Trophoblast cell (in vitro differentiated cells and primary cell): ENCODE data around the gene UBE2S.

ENCODE experiments used
- DNase-seq, 2 donors: peaks; one replicate each; pipeline ENCODE4 v3.0.0-alpha.2; 2016
- H2AFZ ChIP-seq: 2 replicates; pipeline ENCODE4 v1.6.1; 2013; ENCODE audit warnings: low read length, moderate library complexity, mild to moderate bottlenecking; ENCODE audit not compliant: insufficient read depth, poor library complexity
- H2AK5ac ChIP-seq: 2 replicates; pipeline ENCODE4 v1.6.1; 2013; ENCODE audit warnings: mild to moderate bottlenecking, low read length
- H2BK120ac ChIP-seq: 2 replicates; pipeline ENCODE4 v1.6.1; 2013; ENCODE audit warnings: low read length, mild to moderate bottlenecking, moderate library complexity; ENCODE audit not compliant: insufficient read depth, poor library complexity
- H2BK12ac ChIP-seq: 2 replicates; pipeline ENCODE4 v1.6.1; 2013; ENCODE audit warnings: mild to moderate bottlenecking, low read length, moderate library complexity
- H2BK5ac ChIP-seq: 2 replicates; pipeline ENCODE4 v1.6.1; 2013; ENCODE audit warnings: low read length, low read depth, moderate library complexity, mild to moderate bottlenecking; ENCODE audit not compliant: poor library complexity
- H3K14ac ChIP-seq: 2 replicates; pipeline ENCODE4 v1.6.1; 2013; ENCODE audit warnings: mild to moderate bottlenecking, low read length
- H3K18ac ChIP-seq: 2 replicates; pipeline ENCODE4 v1.6.1; 2013; ENCODE audit warnings: mild to moderate bottlenecking, low read length
- H3K23ac ChIP-seq: 2 replicates; pipeline ENCODE4 v1.6.1; 2013; ENCODE audit warnings: low read length
- H3K27ac ChIP-seq: 2 replicates; pipeline ENCODE4 v1.5.1; 2013; ENCODE audit warnings: low read depth, mild to moderate bottlenecking, inconsistent platforms, low read length, moderate library complexity
- H3K27me3 ChIP-seq: 2 replicates; pipeline ENCODE4 v1.6.1; 2013; ENCODE audit warnings: inconsistent platforms, mild to moderate bottlenecking, low read length, moderate library complexity; ENCODE audit not compliant: insufficient read depth
- H3K36me3 ChIP-seq, 2 experiments: 1 replicate in 1 of 2; 2 replicates in 1 of 2; pipeline ENCODE4 v1.6.1; 2013; ENCODE audit warnings: low read length in 2 of 2, mild to moderate bottlenecking in 2 of 2, moderate library complexity in 1 of 2; ENCODE audit not compliant: insufficient read depth in 2 of 2, control insufficient read depth in 1 of 2
- H3K4ac ChIP-seq: 2 replicates; pipeline ENCODE4 v1.6.1; 2013; ENCODE audit warnings: low read depth, mild to moderate bottlenecking, low read length, moderate library complexity
- H3K4me1 ChIP-seq, 2 experiments: 1 replicate in 1 of 2; 2 replicates in 1 of 2; pipeline ENCODE4 v1.6.1; 2013; ENCODE audit warnings: low read length in 2 of 2, mild to moderate bottlenecking in 2 of 2, moderate library complexity in 1 of 2; ENCODE audit not compliant: insufficient read depth in 2 of 2, control insufficient read depth in 1 of 2
- H3K4me2 ChIP-seq: 2 replicates; pipeline ENCODE4 v1.6.1; 2013; ENCODE audit warnings: inconsistent platforms, mild to moderate bottlenecking, low read length, moderate library complexity
- H3K4me3 ChIP-seq: 2 replicates; pipeline ENCODE4 v1.5.1; 2013; ENCODE audit warnings: mild to moderate bottlenecking, low read depth, low read length, inconsistent platforms
- H3K79me1 ChIP-seq: one replicate; pipeline ENCODE4 v1.6.1; 2013; ENCODE audit warnings: low read length
- H3K79me2 ChIP-seq: 2 replicates; pipeline ENCODE4 v1.6.1; 2013; ENCODE audit warnings: low read length, mild to moderate bottlenecking; ENCODE audit not compliant: control insufficient read depth, insufficient read depth, poor library complexity
- H3K9ac ChIP-seq: 2 replicates; pipeline ENCODE4 v1.6.1; 2013; ENCODE audit warnings: mild to moderate bottlenecking, low read length
- H3K9me3 ChIP-seq: 2 replicates; pipeline ENCODE4 v1.6.1; 2013; ENCODE audit warnings: low read depth, mild to moderate bottlenecking, control low read depth, inconsistent platforms, low read length; ENCODE audit not compliant: insufficient read depth
- H4K12ac ChIP-seq: 2 replicates; pipeline ENCODE4 v1.6.1; 2013; ENCODE audit warnings: low read depth, mild to moderate bottlenecking, low read length, moderate library complexity
- H4K8ac ChIP-seq: 2 replicates; pipeline ENCODE4 v1.6.1; 2013; ENCODE audit warnings: low read depth, mild to moderate bottlenecking, low read length, moderate library complexity
- H4K91ac ChIP-seq: one replicate; pipeline ENCODE4 v1.6.1; 2013; ENCODE audit warnings: low read depth, mild to moderate bottlenecking, low read length, moderate library complexity
- WGBS: extraction: QIAGEN DNeasy Blood & Tissue Kit; methylation state at CpG from one replicate; pipeline ENCODE4 v1.1.7; 2013; ENCODE audit warnings: missing lambda C conversion rate; ENCODE audit not compliant: insufficient read length, insufficient coverage; ENCODE audit errors: extremely low coverage; 5-methylcytosine and 5-hydroxymethylcytosine counted together

UBE2S gene

DNA sequence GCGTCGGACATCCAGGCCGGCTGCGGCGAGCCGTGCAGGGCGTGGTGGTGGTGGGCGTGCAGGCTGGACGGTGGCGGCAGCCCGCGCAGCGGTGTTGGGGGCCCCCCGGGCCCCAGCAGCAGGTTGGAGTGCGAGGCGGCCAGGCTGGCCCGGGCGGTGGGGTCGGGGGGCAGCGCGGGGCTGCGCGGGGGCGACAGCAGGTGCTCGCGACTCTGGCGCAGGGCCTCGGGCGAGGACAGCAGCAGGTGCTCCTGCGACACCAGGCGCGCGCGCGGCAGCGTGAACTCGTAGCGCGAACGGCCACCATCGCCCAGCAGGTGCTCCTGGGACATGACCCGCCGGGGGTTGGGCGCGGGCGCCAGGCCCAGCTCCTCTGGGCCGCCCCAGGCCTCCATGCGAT is 25.7 kb upstream of the UBE2S start:
- Histone ChIP-seq H2AFZ (no peak overlapping the region), H2BK120ac (no peak overlapping the region), H2BK5ac (no peak overlapping the region), H2BK12ac (no peak overlapping the region), H3K36me3 (no peaks in the 10 kb centered on the region), H3K27me3 (no peaks in the 10 kb centered on the region), H4K8ac (no peak overlapping the region), H3K27ac (no peak overlapping the region), H3K23ac (no peak overlapping the region), H3K9me3 (peaks cover 24% of the 10 kb centered on the region), H3K14ac (no peak overlapping the region), H3K9ac (no peak overlapping the region), H3K4me3 (no peak overlapping the region), H4K91ac (no peak overlapping the region), H3K4ac (no peak overlapping the region), H3K4me1 (no peaks in the 10 kb centered on the region), H3K18ac (no peak overlapping the region), H2AK5ac (no peak overlapping the region), H3K79me1 (no peaks in the 10 kb centered on the region), H4K12ac (no peak overlapping the region), H3K79me2 (no peaks in the 10 kb centered on the region), H3K4me2 (no peak overlapping the region)
- no peak for DNase-seq
- no CpG with 5 or more reads among the region's 48 CpGs for WGBS

GRCh38 chr19:55432241-55432959 is 24.8 kb upstream of the UBE2S start:
- H3K4me2 ChIP-seq: no peak overlapping the region
- H4K8ac ChIP-seq: no peak overlapping the region
- no peaks in the 10 kb centered on the region for H3K79me2 ChIP-seq
- H3K23ac ChIP-seq: no peak overlapping the region
- no peaks in the 10 kb centered on the region for H3K4me1 ChIP-seq
- peak; percentile 15 to 57 for DNase-seq
- no peak overlapping the region for H3K18ac ChIP-seq
- WGBS: no CpG with 5 or more reads among the region's 14 CpGs
- peaks cover 24% of the 10 kb centered on the region for H3K9me3 ChIP-seq
- H2BK5ac ChIP-seq: no peak overlapping the region
- no peak overlapping the region for H3K9ac ChIP-seq
- H3K79me1 ChIP-seq: no peaks in the 10 kb centered on the region
- no peak overlapping the region for H2BK120ac ChIP-seq
- H2AK5ac ChIP-seq: no peak overlapping the region
- H3K27me3 ChIP-seq: no peaks in the 10 kb centered on the region
- no peak overlapping the region for H2AFZ ChIP-seq
- H3K4ac ChIP-seq: no peak overlapping the region
- H4K91ac ChIP-seq: no peak overlapping the region
- no peaks in the 10 kb centered on the region for H3K36me3 ChIP-seq
- H3K4me3 ChIP-seq: no peak overlapping the region
- no peak overlapping the region for H3K14ac ChIP-seq
- no peak overlapping the region for H4K12ac ChIP-seq
- no peak overlapping the region for H2BK12ac ChIP-seq
- H3K27ac ChIP-seq: no peak overlapping the region

DNA sequence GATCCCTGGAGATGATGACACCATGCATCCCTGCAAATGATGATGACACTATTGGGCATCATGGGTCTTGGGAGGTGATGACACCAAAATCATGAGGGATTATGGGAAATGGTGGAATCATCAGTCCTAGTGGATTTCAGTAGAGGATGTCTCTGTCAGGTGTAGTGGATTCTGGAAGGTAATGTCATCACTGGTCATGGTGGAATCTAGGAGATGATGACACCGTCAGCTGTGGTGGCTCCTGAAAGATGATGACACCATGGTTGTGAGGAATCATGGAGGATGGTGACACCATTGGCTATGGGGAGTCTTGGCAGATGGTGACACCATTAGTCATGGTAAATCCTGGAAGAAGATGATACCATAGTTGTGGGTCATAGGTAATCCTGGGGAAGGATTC is 23.6 kb upstream of the UBE2S start:
- Histone ChIP-seq H3K79me1 (no peaks in the 10 kb centered on the region), H2BK120ac (no peak overlapping the region), H3K79me2 (no peaks in the 10 kb centered on the region), H3K4ac (no peak overlapping the region), H4K8ac (no peak overlapping the region), H3K9me3 (peaks cover 24% of the 10 kb centered on the region), H3K27ac (no peak overlapping the region), H3K4me2 (no peak overlapping the region), H3K14ac (no peak overlapping the region), H2BK12ac (no peak overlapping the region), H3K36me3 (no peaks in the 10 kb centered on the region), H2AK5ac (no peak overlapping the region), H4K91ac (no peak overlapping the region), H2BK5ac (no peak overlapping the region), H3K27me3 (no peaks in the 10 kb centered on the region), H3K4me3 (no peak overlapping the region), H3K4me1 (no peaks in the 10 kb centered on the region), H4K12ac (no peak overlapping the region), H2AFZ (no peak overlapping the region), H3K23ac (no peak overlapping the region), H3K18ac (no peak overlapping the region), H3K9ac (no peak overlapping the region)
- WGBS: no CpG with 5 or more reads among the region's 1 CpG
- DNase-seq: no peak

DNA sequence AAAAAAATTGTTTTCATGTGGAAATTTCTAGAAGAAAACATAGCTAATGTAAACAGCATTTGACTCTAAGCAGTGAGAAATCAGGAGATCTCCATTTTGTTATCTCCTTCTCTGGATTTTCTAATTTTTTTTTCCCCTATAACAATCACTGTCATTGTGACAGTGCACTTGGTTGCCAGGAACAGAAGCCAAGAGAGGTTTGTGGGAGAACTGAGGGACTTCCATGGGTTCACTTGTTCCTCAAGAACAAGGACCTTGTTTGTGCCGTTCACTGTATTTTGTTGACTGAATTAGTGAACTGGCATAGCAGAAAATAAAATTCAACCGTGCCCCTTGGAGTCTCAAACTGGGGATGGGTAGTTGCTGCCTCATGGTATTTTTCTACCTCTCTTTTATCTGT is 18.5 kb upstream of the UBE2S start:
- no peak overlapping the region for H2BK5ac ChIP-seq
- no peak overlapping the region for H3K4me2 ChIP-seq
- H2AFZ ChIP-seq: no peak overlapping the region
- no peak overlapping the region for H3K23ac ChIP-seq
- H2AK5ac ChIP-seq: no peak overlapping the region
- no peak overlapping the region for H3K18ac ChIP-seq
- H4K12ac ChIP-seq: no peak overlapping the region
- no peaks in the 10 kb centered on the region for H3K27me3 ChIP-seq
- DNase-seq: no peak
- no CpG with 5 or more reads among the region's 2 CpGs for WGBS
- no peak overlapping the region for H3K4me3 ChIP-seq
- no peak overlapping the region for H4K8ac ChIP-seq
- H3K4me1 ChIP-seq: no peaks in the 10 kb centered on the region
- no peaks in the 10 kb centered on the region for H3K36me3 ChIP-seq
- no peak overlapping the region for H3K27ac ChIP-seq
- no peak overlapping the region for H2BK120ac ChIP-seq
- no peaks in the 10 kb centered on the region for H3K79me2 ChIP-seq
- H3K9ac ChIP-seq: no peak overlapping the region
- H4K91ac ChIP-seq: no peak overlapping the region
- H2BK12ac ChIP-seq: no peak overlapping the region
- H3K4ac ChIP-seq: no peak overlapping the region
- H3K14ac ChIP-seq: no peak overlapping the region
- H3K79me1 ChIP-seq: no peaks in the 10 kb centered on the region
- peaks cover 11% of the 10 kb centered on the region for H3K9me3 ChIP-seq
